Tibial artery (tissue), 4 donors: ENCODE data around the gene PLLP.

Experiments used
- DNase-seq, 2 donors: peaks; one replicate each; pipeline ENCODE4 v3.0.0-alpha.2; 2019
- H3K27ac ChIP-seq, 2 donors: fragments of 200-600 bp; sonication (generic) in 1 of 2; 1 replicate in 1 of 2; 2 replicates in 1 of 2; pipeline ENCODE4 v1.5.1; 2018 to 2019; ENCODE audit warnings: mild to moderate bottlenecking in 1 of 2
- H3K27me3 ChIP-seq, 2 donors: fragments of 200-600 bp; sonication (generic) in 1 of 2; one replicate each; pipeline versions ENCODE4 v1.5.1 to v1.6.0; 2016 to 2019
- H3K36me3 ChIP-seq, 3 donors: fragments of 200-600 bp; sonication (generic) in 2 of 3; one replicate each; pipeline ENCODE4 v1.5.1; 2016 to 2019; ENCODE audit warnings: mild to moderate bottlenecking in 2 of 3
- H3K4me1 ChIP-seq, 4 donors: fragments of 200-600 bp; sonication (generic) in 2 of 4; 1 replicate in 3 of 4; 2 replicates in 1 of 4; pipeline ENCODE4 v1.5.1; 2016 to 2019
- H3K4me3 ChIP-seq, 2 donors: fragments of 200-600 bp; sonication (generic) in 1 of 2; 1 replicate in 1 of 2; 2 replicates in 1 of 2; pipeline ENCODE4 v1.5.1; 2018 to 2019; ENCODE audit warnings: mild to moderate bottlenecking in 2 of 2
- H3K9me3 ChIP-seq, 3 donors: fragments of 200-600 bp; sonication (generic) in 1 of 3; one replicate each; pipeline ENCODE4 v1.5.1; 2016 to 2019
- intact Hi-C: fragments of 100-400 bp; cut with DNase I; formaldehyde crosslinking; loops from one replicate; pipeline ENCODE4 v1.15.0; 2023; ENCODE audit warnings: low total_unique reads
- TF ChIP-seq, protein P1 (sequence below), 2 experiments: fragments of 200-600 bp in 1 of 2; fragments of 450-650 bp in 1 of 2; IDR thresholded peaks; one replicate each; pipeline ENCODE4 v1.5.1; 2017 to 2019; ENCODE audit warnings: antibody characterized with exemption in 2 of 2, mild to moderate bottlenecking in 1 of 2, moderate library complexity in 1 of 2

PLLP gene, protein sequence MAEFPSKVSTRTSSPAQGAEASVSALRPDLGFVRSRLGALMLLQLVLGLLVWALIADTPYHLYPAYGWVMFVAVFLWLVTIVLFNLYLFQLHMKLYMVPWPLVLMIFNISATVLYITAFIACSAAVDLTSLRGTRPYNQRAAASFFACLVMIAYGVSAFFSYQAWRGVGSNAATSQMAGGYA

DNA sequence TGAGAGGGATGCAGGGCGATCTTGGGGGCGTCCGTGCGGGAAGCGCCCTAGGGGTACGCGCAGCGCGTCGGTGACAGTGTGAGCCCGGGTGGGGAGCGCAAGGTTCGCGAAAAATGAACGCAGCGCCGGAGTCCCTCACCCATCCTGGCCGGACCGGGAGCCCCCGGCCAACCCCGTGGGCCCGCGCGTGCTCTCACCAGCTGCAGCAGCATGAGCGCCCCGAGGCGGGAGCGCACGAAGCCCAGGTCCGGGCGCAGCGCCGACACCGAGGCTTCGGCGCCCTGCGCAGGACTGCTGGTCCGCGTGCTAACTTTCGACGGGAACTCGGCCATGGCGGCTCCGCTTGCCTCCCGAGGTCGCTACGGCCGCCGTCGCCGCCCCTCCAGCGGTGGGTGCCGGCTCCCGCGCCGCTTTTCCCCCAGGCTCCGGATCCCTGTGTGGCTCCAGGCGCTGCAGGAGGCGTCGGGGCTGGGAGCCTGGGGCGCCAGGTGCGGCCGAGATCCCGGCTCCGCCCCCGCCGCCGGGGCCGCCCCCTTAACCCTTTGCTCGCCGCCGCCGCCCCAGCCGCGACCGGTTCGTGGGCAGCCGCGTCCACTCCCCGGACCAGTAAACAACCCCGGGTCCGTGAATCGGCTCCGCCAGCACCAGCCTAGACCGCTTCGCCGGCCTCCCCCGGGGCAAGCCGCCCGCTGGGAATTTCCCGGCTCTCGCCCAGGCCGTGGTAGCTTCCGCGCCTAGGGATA is at the start of gene PLLP:
PLLP (minus strand) TSS at position 464 of the 743 bp plus-strand sequence; CDS start at position 332, 132 bp downstream.
- H3K27ac ChIP-seq: no peak within 1 kb of the TSS
- TF ChIP-seq, protein P1, sequence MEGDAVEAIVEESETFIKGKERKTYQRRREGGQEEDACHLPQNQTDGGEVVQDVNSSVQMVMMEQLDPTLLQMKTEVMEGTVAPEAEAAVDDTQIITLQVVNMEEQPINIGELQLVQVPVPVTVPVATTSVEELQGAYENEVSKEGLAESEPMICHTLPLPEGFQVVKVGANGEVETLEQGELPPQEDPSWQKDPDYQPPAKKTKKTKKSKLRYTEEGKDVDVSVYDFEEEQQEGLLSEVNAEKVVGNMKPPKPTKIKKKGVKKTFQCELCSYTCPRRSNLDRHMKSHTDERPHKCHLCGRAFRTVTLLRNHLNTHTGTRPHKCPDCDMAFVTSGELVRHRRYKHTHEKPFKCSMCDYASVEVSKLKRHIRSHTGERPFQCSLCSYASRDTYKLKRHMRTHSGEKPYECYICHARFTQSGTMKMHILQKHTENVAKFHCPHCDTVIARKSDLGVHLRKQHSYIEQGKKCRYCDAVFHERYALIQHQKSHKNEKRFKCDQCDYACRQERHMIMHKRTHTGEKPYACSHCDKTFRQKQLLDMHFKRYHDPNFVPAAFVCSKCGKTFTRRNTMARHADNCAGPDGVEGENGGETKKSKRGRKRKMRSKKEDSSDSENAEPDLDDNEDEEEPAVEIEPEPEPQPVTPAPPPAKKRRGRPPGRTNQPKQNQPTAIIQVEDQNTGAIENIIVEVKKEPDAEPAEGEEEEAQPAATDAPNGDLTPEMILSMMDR (IDR thresholded peaks at IDR 0.05): no peak
- intact Hi-C loops: no loop called here
- DNase-seq: no peak
- peaks cover 0 to 29% of the 10 kb centered on the region in 2 donors for H3K27me3 ChIP-seq
- no peaks in the 10 kb centered on the region for H3K9me3 ChIP-seq
- H3K4me3 ChIP-seq: peak within 1 kb of the TSS; percentile 48 to 61
- H3K36me3 ChIP-seq: no peaks in the 10 kb centered on the region
- H3K4me1 ChIP-seq: peaks cover 0 to 17% (median 13%) of the 10 kb centered on the region in 4 donors

DNA sequence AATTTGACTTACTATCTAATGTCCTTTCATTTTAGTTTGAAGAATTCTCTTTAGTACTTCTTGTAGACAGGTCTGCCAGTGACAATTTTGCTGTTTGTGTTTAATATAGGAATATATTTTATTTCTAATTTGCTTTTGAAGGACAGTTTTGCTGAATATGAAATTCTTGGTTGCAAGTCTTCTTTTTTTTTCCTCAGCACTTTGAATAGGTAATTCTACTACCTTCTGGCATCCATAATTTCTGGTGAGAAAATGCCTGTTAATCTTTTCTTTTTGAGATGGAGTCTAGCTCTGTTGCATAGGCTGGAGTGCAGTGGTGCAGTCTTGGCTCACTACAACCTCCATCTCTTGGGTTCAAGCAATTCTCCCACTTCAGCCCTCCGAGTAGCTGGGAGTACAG is 48.9 kb upstream of the PLLP start:
- no peaks in the 10 kb centered on the region for H3K36me3 ChIP-seq
- DNase-seq: no peak
- H3K27ac ChIP-seq: no peak overlapping the region
- TF ChIP-seq, protein P1 (IDR thresholded peaks at IDR 0.05): no peak
- intact Hi-C loops: no loop called here
- H3K27me3 ChIP-seq: no peaks in the 10 kb centered on the region
- H3K9me3 ChIP-seq: no peaks in the 10 kb centered on the region
- H3K4me1 ChIP-seq: peaks cover 0 to 10% (median 3%) of the 10 kb centered on the region in 4 donors
- no peak overlapping the region for H3K4me3 ChIP-seq

DNA sequence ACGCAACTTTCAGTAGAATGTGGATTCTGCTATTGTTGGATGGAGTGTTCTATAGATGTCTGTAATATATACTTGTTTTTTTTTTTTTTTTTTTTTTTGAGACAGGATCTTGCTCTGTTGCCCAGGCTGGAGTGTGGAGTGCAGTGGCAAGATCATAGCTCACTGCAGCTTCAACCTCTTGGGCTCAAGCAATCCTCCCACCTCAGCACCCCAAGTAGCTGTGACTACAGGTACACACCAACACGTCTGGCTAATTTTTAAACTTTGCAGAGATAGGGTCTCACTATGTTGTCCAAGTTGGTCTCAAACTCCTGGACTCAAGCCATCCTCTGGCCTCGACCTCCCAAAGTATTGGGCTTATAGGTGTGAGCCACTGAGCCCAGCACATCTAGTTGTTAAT is 46.9 kb upstream of the PLLP start:
- TF ChIP-seq, protein P1 (IDR thresholded peaks at IDR 0.05): no peak
- Histone ChIP-seq H3K4me1 (peaks cover 0 to 10% (median 3%) of the 10 kb centered on the region in 4 donors), H3K4me3 (no peak overlapping the region), H3K27me3 (no peaks in the 10 kb centered on the region), H3K36me3 (no peaks in the 10 kb centered on the region), H3K27ac (no peak overlapping the region), H3K9me3 (no peaks in the 10 kb centered on the region)
- no peak for DNase-seq
- intact Hi-C loops: no loop called here

DNA sequence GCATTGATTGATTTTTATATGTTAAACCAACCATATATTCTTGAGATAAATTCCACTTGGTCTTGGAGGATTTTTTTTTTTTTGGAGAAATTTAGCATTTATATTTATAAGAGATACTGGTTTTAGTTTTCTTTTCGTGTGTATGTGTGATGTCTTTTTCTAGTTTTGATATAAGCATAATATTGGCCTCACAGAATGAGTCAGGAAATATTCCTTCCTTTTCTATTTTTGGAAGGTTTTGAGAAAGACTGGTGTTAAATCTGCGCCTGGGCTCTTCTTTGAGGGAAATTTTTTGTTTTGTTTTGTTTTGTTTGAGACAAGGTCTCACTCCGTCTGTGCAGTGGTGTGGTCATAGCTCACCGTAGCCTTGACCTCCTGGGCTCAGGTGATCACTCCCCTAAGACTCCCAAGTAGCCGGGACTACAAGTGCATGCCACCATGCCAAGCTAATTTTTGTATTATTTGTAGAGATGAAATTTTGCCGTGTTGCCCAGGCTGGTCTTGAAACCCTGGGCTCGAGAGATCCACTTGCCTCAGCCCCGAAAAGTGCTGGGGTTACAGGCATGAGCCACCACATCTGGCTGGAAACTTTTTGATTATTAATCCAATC is 45.4 kb upstream of the PLLP start:
- no peak for DNase-seq
- Histone ChIP-seq H3K4me3 (no peak overlapping the region), H3K4me1 (peaks cover 0 to 10% (median 3%) of the 10 kb centered on the region in 4 donors), H3K9me3 (no peaks in the 10 kb centered on the region), H3K27ac (peak overlapping the region in 1 of 2 donors; percentile 55), H3K27me3 (no peaks in the 10 kb centered on the region), H3K36me3 (no peaks in the 10 kb centered on the region)
- TF ChIP-seq, protein P1 (IDR thresholded peaks at IDR 0.05): no peak
- intact Hi-C loops: no loop called here

DNA sequence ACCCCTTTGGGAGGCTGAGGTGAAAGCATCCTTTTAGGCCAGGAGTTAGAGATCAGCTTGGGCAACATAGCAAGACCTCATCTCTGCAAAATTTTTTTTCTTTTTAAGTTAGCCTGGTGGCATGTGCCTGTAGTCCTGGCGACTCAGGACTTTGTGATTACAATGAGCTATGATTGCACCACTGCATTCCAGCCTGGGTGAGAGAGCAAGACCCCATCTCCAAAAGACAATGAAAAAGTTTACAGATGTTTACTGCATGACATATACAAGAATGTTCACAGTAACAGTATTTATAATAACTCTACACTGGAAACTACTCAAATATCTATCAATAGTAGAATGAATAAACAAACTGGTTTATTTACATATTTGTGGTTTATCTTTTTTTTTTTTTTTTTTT is 41.0 kb upstream of the PLLP start:
- TF ChIP-seq, protein P1 (IDR thresholded peaks at IDR 0.05): no peak
- no peak overlapping the region for H3K27ac ChIP-seq
- intact Hi-C loops: no loop called here
- peaks cover 0 to 10% (median 3%) of the 10 kb centered on the region in 4 donors for H3K4me1 ChIP-seq
- H3K9me3 ChIP-seq: no peaks in the 10 kb centered on the region
- no peak for DNase-seq
- H3K4me3 ChIP-seq: no peak overlapping the region
- no peaks in the 10 kb centered on the region for H3K27me3 ChIP-seq
- H3K36me3 ChIP-seq: no peaks in the 10 kb centered on the region
